IPS-11a (cell line): Measurements from ENCODE around the gene RAB3GAP2.
"Not testable (repeated sequence)": the region's sequence is repeated elsewhere in the genome, so short reads cannot be mapped to it uniquely, and the experiment has no call there.

Experiments used
- H3K4me3 ChIP-seq: one replicate; pipeline ENCODE4 v1.5.1; 2013; ENCODE audit warnings: low read depth, low read length, control low read depth

The RAB3GAP2 gene, protein sequence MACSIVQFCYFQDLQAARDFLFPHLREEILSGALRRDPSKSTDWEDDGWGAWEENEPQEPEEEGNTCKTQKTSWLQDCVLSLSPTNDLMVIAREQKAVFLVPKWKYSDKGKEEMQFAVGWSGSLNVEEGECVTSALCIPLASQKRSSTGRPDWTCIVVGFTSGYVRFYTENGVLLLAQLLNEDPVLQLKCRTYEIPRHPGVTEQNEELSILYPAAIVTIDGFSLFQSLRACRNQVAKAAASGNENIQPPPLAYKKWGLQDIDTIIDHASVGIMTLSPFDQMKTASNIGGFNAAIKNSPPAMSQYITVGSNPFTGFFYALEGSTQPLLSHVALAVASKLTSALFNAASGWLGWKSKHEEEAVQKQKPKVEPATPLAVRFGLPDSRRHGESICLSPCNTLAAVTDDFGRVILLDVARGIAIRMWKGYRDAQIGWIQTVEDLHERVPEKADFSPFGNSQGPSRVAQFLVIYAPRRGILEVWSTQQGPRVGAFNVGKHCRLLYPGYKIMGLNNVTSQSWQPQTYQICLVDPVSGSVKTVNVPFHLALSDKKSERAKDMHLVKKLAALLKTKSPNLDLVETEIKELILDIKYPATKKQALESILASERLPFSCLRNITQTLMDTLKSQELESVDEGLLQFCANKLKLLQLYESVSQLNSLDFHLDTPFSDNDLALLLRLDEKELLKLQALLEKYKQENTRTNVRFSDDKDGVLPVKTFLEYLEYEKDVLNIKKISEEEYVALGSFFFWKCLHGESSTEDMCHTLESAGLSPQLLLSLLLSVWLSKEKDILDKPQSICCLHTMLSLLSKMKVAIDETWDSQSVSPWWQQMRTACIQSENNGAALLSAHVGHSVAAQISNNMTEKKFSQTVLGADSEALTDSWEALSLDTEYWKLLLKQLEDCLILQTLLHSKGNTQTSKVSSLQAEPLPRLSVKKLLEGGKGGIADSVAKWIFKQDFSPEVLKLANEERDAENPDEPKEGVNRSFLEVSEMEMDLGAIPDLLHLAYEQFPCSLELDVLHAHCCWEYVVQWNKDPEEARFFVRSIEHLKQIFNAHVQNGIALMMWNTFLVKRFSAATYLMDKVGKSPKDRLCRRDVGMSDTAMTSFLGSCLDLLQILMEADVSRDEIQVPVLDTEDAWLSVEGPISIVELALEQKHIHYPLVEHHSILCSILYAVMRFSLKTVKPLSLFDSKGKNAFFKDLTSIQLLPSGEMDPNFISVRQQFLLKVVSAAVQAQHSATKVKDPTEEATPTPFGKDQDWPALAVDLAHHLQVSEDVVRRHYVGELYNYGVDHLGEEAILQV (N-terminal part only)

DNA sequence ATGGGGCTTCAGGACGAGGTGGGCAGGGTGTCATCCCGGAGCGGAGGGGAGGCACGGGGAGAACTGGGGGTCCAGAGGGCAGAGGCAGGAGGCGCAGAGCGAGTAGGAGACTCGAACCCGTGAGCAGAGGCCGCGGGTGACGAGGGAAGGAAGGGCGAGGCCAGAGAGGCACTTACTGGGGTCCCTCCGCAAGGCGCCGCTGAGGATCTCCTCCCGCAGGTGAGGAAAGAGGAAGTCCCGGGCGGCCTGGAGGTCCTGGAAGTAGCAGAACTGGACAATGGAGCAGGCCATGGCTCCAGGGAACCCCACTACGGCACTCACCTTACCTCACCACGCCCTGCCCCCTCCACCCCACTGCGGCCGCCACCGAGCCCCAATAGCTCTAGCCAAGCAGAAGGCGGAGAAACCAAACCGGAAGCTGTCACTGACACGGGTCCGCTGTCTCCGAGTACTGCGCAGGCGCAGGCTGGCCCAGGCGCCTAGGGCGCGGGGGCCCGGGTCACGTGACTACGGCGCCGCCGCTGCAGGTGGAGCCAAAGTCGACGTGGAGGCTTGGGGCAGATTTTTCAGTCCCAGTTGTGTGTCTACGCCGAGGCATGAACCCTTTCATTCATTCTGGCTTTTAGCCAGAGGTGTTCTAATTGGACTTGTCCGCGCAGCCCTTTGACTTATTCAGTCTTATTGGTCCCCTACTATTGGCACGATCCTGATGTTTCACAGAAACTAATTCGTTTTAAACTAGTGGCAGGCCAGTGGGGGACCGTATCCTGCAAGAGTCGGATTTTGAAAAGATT, at the start of gene RAB3GAP2:
Gene RAB3GAP2 (minus strand): TSS at position 407 of the 794 bp plus-strand sequence. CDS start 116 bp downstream, at position 291.
- H3K4me3 ChIP-seq: peak within 1 kb of the TSS; percentile 89

- H3K4me3 ChIP-seq: no peak overlapping the region
Measured at GRCh38 chr1:220321758-220322157, 49.5 kb upstream of the RAB3GAP2 start.

DNA sequence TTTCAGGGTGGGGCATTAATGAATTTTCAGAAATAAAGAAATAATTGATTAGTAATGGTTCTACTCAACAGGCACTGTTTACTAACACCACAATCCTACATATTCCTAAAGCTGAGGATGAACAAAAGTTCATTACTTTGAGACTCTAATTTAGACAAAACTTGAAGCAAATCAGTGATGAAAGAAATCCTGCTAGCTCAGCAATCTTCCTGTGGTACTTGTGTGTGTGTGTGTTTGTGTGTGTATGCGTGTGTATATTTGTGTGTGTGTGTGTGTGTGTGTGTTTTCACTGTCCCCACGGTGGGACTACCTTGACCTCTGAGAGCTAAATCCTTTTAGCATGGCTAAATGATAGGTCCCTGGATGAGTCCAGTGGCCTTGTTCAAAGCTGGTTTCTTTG, 48.5 kb upstream of the RAB3GAP2 start:
- no peak overlapping the region for H3K4me3 ChIP-seq

DNA sequence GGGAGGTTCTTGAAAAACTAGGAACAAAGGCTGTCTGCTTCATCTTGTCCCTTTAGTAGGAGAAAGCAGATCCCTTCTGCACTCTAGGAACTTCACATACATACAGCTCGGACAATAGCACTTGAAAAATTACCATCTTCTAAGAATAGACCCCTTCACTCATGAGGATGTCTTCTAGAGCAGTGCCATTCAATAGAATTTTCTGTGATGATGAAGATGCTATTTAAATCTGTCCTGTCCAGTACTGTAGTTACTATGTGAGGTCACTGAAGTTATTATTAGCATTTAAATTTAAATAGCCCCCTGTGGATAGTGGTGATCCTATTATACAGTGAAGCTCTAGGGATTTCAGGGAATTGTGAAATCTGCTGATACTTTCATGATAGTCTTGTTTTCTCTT, 46.4 kb upstream of the RAB3GAP2 start:
- no peak overlapping the region for H3K4me3 ChIP-seq

DNA sequence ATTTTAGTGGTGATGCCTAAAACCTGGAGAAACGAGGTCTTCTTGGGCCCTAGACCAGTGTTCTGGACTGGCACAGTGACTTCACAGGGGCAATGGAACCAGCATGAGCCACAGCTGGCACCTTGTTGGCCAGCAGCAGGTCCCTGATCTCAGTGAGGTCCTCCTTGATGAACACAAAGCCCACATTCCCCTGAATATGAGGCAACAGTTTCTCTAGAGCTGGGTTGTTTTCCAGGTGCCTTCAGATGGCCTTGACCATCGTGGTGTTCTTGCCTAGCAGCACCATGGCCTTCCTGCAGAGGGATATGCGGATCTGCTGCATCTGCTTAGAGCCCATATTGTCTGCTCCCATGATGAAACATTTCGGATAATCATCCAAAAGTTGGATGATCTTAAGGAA, 44.9 kb upstream of the RAB3GAP2 start:
- no peak overlapping the region for H3K4me3 ChIP-seq

GRCh38 chr1:220316305-220316704, 44.1 kb upstream of the RAB3GAP2 start:
- no peak overlapping the region for H3K4me3 ChIP-seq

GRCh38 chr1:220315070-220315839, 43.0 kb upstream of the RAB3GAP2 start:
- no peak overlapping the region for H3K4me3 ChIP-seq

- no peak overlapping the region for H3K4me3 ChIP-seq
Measured at GRCh38 chr1:220313576-220313975, 41.3 kb upstream of the RAB3GAP2 start.

DNA sequence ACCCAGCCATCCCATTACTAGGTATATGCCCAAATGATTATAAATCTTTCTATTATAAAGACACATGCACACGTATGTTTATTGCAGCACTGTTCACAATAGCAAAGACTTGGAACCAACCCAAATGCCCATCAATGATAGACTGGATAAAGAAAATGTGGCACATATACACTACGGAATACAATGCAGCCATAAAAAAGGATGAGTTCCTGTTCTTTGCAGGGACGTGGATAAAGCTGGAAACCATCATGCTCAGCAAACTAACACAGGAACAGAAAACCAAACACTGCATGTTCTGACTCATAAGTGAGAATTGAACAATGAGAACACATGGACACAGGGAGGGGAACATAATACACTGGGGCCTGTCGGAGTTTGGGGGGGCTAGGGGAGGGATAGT, 37.9 kb upstream of the RAB3GAP2 start:
- not testable (repeated sequence) for H3K4me3 ChIP-seq

DNA sequence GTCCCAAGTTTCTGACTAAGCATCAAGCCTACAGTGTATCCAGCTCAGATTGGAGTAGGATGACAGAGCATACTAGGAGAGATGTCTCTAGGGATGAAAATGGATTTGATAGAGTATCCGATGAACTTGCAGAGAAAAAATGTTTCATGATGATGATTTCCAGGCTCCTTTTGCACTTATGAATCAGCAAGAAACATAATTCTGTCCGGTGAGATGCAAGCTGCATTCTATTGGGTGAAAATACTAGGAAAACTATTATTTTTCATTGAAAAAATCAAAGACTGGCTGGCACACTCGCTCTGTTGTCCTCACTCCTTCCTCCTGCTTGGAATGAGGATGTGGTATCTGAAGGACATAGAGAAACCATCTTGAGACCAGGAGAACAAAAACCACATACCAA, 35.4 kb upstream of the RAB3GAP2 start:
- no peak overlapping the region for H3K4me3 ChIP-seq

DNA sequence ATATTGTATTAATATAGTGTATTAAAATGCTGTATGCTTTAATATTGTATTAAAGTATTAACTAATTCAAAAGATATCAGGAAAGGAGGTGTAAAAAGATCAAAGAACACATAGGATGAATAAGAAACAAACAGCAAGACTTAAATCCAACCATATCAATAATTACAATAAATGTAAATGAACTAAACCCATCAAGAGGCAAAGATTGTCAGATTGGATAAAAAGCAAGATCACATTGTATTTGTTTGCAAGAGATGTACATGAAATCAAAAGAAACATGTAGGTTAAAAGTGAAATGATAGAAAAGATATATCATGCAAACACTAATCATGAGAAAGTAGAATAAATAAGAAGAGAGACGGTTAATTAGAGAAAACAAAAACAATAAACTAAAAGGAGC, 34.1 kb upstream of the RAB3GAP2 start:
- no peak overlapping the region for H3K4me3 ChIP-seq

- no peak overlapping the region for H3K4me3 ChIP-seq
Measured at GRCh38 chr1:220303871-220304270, 31.6 kb upstream of the RAB3GAP2 start.

DNA sequence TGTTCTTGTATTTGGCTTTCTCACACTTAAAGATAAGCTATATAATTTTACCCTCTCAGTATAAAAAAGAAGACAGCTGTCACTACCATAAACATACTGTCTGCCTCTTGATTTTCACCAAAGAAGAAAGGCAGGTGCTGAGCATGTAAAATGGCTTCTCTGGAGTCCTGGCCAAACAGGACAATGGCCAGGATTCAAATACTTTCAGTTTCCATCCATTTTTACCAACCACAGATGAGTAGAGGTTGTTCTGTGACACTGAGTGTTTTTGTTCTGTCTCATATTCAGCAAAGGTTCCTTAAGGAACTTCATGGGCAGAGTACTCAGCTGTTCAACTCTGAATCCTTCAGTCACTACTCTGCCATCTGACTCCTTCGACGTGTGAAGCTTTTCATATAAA, 29.4 kb upstream of the RAB3GAP2 start:
- no peak overlapping the region for H3K4me3 ChIP-seq

GRCh38 chr1:220300442-220301121, 28.3 kb upstream of the RAB3GAP2 start:
- H3K4me3 ChIP-seq: no peak overlapping the region

GRCh38 chr1:220299337-220299736, 27.1 kb upstream of the RAB3GAP2 start:
- no peak overlapping the region for H3K4me3 ChIP-seq

DNA sequence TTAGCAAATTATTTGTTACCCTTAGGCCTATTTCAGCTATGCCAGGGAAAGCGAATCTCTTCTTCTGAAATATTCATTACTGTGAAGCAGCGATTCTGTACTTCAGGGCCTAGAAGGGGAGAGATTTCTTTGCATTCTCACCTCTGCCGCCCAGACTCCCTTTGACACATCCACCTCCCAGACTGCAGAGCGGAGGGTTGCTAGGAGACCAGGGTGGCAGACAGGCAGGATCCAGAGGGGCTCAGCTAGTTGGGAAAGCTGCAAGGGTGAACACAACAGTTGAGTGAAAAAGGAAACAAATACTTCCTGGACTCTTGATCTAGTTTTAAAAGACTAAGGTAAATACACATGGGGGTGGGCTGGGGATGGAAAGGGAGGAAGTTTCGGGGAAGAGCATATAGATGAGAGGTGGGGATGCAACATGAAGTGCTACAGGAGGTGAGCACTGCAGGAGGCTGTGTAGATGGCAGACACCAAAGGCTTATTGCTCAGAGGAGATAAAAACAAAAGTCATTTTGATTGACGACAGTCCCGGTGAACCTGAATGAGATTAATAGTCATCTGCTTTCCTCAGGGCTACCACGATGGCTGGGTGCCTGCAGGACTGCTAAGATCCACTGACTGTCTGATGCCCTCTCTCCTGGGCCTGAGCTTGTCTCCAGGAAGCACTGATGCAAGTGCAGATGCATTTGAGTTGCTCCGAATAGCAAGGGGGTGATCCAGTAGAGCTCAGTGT, 26.4 kb upstream of the RAB3GAP2 start:
- H3K4me3 ChIP-seq: no peak overlapping the region

DNA sequence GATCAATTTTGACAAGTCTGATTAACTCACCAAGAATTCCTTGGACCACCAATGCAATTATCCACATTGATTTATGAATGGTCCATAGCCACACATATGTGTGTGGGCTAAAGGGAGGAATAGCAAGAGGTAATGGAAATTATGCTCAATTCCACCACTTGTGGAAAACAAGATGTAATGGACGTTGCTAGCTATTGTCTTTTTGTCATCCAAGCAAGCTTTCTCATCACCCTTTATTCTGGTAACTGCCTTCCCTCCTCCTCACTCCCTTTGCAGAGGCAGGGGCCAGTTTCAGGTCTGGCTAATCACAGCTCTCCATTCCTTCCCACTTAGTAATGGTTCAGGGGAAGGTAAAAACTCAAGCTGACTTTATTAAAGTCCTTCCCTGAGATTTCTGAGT, 24.7 kb upstream of the RAB3GAP2 start:
- H3K4me3 ChIP-seq: no peak overlapping the region

DNA sequence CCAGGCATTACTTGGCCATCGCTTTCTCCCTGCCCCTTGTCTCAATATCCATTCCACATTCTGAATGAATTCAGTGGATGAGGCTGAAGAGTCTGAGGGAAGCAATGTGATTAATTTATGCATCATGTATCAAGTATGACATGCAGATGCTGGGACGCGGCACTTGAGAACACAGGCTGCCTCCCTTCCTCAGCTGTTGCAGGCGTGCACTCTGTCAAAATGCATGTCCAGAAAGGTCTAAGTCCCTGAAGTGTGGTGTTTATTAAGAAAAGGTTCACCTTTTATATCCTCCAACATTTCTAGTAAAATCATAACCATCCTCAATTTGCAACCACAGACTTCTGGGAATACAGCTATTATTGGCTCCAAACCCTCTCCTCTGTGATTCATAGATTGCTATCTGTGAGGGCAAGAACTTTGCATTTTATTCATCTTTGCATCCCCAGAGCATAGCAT, 22.6 kb upstream of the RAB3GAP2 start:
- no peak overlapping the region for H3K4me3 ChIP-seq
